ENCODE results near the gene CNMD. TPM values are rescaled to one million over a fixed set of nuclear protein-coding genes. Genes with fewer than 3 reads are reported as not detected.
"Not testable (repeated sequence)": the region's sequence is repeated elsewhere in the genome, so short reads cannot be mapped to it uniquely, and the experiment has no call there.

Gene CNMD
- total RNA-seq, 2 donors from 2014 or later, result 0.30 to 0.35 TPM

DNA sequence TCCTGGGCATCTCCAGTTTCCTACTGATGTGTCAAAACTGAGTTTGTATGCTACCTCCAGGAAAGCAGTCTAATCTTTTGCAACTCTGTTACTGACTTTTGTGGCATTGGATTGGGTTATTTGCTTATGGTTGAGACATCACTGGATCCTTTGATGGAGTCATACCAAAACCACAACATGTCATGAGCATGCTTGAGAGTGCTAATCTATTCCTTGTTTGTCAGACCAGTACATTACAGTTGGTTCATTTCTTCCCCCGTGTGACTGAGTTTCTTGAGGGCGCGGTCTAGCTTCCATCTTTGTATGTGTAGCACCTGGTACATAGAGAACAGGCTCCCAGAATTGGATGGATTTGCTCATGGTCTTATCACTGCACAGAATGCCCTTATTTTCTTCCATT, 43.8 kb downstream of the CNMD start:
- H3K4me3 ChIP-seq, result no peak overlapping the region
- H3K27me3 ChIP-seq, result no peaks in the 10 kb centered on the region
- H3K27ac ChIP-seq, result no peak overlapping the region
- TF ChIP-seq, protein P1, sequence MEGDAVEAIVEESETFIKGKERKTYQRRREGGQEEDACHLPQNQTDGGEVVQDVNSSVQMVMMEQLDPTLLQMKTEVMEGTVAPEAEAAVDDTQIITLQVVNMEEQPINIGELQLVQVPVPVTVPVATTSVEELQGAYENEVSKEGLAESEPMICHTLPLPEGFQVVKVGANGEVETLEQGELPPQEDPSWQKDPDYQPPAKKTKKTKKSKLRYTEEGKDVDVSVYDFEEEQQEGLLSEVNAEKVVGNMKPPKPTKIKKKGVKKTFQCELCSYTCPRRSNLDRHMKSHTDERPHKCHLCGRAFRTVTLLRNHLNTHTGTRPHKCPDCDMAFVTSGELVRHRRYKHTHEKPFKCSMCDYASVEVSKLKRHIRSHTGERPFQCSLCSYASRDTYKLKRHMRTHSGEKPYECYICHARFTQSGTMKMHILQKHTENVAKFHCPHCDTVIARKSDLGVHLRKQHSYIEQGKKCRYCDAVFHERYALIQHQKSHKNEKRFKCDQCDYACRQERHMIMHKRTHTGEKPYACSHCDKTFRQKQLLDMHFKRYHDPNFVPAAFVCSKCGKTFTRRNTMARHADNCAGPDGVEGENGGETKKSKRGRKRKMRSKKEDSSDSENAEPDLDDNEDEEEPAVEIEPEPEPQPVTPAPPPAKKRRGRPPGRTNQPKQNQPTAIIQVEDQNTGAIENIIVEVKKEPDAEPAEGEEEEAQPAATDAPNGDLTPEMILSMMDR (IDR thresholded peaks at IDR 0.05), result no peak
- DNase-seq, result no peak
- H3K9me3 ChIP-seq, result no peaks in the 10 kb centered on the region
- H3K9ac ChIP-seq (ENCODE audit: low read depth in 2 of 2, low read length in 2 of 2), result no peak overlapping the region
- intact Hi-C loops (cut with DNase I), result no loop called here
- H3K36me3 ChIP-seq, result no peaks in the 10 kb centered on the region
- H3K4me1 ChIP-seq, result no peaks in the 10 kb centered on the region

DNA sequence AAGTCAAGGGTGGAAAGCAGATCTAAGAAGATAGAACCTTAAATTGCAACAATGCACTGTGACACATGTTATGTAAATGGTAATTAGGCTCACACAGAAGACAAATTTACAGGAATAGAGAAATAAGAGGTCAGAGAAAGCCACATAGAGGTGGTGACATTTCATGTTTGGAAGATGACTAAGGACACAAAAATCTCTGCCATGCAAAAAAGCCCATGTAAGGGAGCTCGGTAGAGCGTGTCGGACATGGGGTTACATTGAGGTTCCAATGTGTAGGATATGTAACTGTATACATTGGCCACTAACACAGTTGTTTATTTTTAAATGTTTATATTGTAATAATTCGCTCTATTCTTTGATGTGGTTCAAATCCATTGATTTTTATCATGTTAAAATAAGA, 53.2 kb downstream of the CNMD start:
- no peak overlapping the region for H3K9ac ChIP-seq (ENCODE audit: low read depth in 2 of 2, low read length in 2 of 2)
- no peak for DNase-seq
- TF ChIP-seq, protein P1 (IDR thresholded peaks at IDR 0.05), result no peak
- H3K9me3 ChIP-seq, result no peaks in the 10 kb centered on the region
- H3K4me1 ChIP-seq, result no peaks in the 10 kb centered on the region
- no peak overlapping the region for H3K4me3 ChIP-seq
- no peak overlapping the region for H3K27ac ChIP-seq
- H3K27me3 ChIP-seq, result no peaks in the 10 kb centered on the region
- intact Hi-C loops (cut with DNase I), result no loop called here
- H3K36me3 ChIP-seq, result no peaks in the 10 kb centered on the region

DNA sequence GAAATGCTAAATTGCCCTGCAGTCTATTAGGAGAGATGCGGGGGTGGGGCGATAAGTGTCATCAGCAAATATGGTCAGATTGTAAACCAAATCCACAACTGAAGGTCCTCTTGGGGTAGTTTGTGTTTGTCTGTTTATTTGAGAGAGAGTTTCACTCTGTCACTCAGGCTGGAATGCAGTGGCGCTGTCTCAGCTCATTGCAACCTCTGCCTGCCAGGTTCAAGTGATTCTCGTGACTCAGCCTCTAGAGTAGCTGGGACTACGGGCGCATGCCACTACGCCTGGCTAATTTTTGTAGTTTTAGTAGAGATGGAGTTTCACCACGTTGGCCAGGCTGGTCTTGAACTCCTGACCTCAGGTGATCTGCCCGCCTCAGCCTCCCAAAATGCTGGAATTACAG, 53.8 kb downstream of the CNMD start:
- H3K4me1 ChIP-seq; H3K27me3 ChIP-seq; intact Hi-C loops (cut with DNase I); H3K36me3 ChIP-seq; DNase-seq; H3K27ac ChIP-seq; H3K9me3 ChIP-seq; H3K9ac ChIP-seq (ENCODE audit: low read depth in 2 of 2, low read length in 2 of 2); H3K4me3 ChIP-seq: not testable (repeated sequence)

DNA sequence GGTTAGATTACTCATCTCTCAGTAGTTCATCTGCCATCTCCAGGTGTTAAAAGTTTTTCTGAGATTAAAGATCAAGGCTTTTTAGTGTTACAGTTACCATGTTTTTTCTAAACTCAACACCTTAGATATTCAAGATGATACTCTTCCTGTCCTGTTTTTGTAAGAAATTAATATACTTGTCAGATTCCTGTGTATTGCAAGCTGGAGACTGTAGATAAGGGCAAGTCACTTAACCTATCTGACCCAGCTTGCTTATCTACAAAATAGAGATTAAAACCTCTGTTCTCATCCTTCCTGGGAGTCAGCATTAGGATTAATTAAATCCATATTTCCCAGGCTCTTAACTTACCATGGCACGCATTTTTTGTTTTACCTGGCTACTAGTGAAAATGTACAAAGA, 61.8 kb downstream of the CNMD start:
- Histone ChIP-seq H3K27ac (no peak overlapping the region), H3K27me3 (no peaks in the 10 kb centered on the region), H3K4me1 (no peaks in the 10 kb centered on the region), H3K9me3 (no peaks in the 10 kb centered on the region), H3K36me3 (no peaks in the 10 kb centered on the region), H3K9ac (ENCODE audit: low read depth in 2 of 2, low read length in 2 of 2) (no peak overlapping the region), H3K4me3 (no peak overlapping the region)
- TF ChIP-seq, protein P1 (IDR thresholded peaks at IDR 0.05), result no peak
- no peak for DNase-seq
- intact Hi-C loops (cut with DNase I), result no loop called here

DNA sequence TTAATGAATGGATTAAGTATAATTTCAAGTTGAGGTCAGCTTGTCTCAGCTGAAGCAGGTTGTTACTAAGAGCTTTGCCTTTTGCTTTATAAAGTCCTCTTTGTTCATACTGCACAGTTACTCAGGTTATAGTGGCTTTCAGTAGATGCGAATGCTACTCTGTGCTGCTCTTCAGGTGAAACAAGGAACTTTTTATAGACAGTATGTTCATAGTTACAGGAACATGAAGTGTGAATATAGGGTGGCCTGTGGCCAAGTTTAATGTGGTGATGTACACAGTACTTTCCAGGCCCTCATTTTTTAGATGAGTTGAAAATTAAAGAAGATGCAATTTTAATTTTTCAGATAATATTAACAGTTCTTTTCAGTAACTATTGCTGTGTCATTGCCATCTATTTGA, 66.2 kb downstream of the CNMD start:
- Histone ChIP-seq H3K27me3 (no peaks in the 10 kb centered on the region), H3K9ac (ENCODE audit: low read depth in 2 of 2, low read length in 2 of 2) (no peak overlapping the region), H3K27ac (no peak overlapping the region), H3K4me3 (no peak overlapping the region), H3K4me1 (no peaks in the 10 kb centered on the region), H3K9me3 (no peaks in the 10 kb centered on the region), H3K36me3 (no peaks in the 10 kb centered on the region)
- TF ChIP-seq, protein P1 (IDR thresholded peaks at IDR 0.05), result no peak
- intact Hi-C loops (cut with DNase I), result no loop called here
- DNase-seq, result no peak

DNA sequence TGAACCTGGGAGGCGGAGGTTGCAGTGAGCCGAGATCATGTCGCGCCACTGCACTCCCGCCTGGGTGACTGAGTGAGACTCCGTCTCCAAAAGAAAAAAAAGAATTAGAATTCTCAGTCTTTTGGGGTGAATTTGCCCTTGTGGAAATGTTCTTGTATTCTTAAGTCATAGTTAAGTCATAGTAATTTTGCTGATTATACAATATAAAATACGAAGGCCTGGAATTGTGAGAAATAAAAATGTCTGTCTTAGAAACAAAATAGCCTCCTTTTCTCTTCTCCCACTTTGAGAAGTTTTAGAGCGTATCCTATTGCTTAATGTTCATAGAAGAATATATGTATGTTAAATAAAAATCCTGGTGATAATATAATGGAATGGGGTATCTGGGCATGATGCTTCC, 68.9 kb downstream of the CNMD start:
- TF ChIP-seq, protein P1 (IDR thresholded peaks at IDR 0.05), result no peak
- Histone ChIP-seq H3K4me3 (no peak overlapping the region), H3K9ac (ENCODE audit: low read depth in 2 of 2, low read length in 2 of 2) (no peak overlapping the region), H3K9me3 (no peaks in the 10 kb centered on the region), H3K27me3 (no peaks in the 10 kb centered on the region), H3K36me3 (no peaks in the 10 kb centered on the region), H3K4me1 (no peaks in the 10 kb centered on the region), H3K27ac (no peak overlapping the region)
- intact Hi-C loops (cut with DNase I), result no loop called here
- no peak for DNase-seq

Data from colonic mucosa (tissue), 4 donors.